ENCODE measurements around the gene VPS33A. TPM values are rescaled to one million over a fixed set of nuclear protein-coding genes. Genes with fewer than 3 reads are reported as not detected.
A peak's percentile ranks its signal among the peaks of the same experiment; 100 is the strongest.

Gene VPS33A
- total RNA-seq, 1 experiment from 2014 or later: 16.5 TPM

DNA sequence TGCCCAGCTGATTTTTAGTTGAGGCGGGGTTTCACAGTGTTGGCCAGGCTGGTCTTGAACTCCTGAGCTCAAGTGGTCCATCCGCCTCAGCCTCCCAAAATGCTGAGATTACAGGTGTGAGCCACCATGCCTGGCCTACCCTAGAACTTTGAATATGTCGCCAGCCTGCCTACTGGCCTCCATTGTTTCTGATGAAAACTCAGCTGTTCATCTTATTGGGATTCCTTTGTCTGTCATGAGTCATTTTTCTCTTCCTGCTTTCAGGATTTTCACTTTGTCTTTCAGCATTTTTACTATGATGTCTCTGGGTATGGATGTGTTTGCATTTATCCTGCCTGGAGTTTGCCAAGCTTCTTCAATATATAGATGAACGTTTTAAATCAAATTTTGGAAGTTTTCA, 70.9 kb downstream of the VPS33A start:
- CTCF ChIA-PET: interaction anchor here (0.8 to 0.9 kb wide), 3 partner anchors 65 to 145 kb away, joined by 3 read pairs; no protein-coding TSS in a partner anchor
- H3K9me3 Mint-ChIP-seq (ENCODE audit: unreplicated experiment): peaks cover 7% of the 10 kb centered on the region
- POLR2A ChIA-PET: interaction anchor here (0.8 kb wide), 1 partner anchor 31 kb away, joined by 3 read pairs; the partner anchor contains the start of gene DIABLO
- no peak overlapping the region for H3K27ac Mint-ChIP-seq (ENCODE audit: low read depth, unreplicated experiment)
- no peak for DNase-seq (ENCODE audit: unreplicated experiment)
- no TSS peak for BruUV-seq (replicated peaks)
- H3K4me3 Mint-ChIP-seq (ENCODE audit: unreplicated experiment): no peak overlapping the region
- peaks cover 6% of the 10 kb centered on the region for H3K4me1 Mint-ChIP-seq (ENCODE audit: insufficient read depth, unreplicated experiment)
- H3K27me3 Mint-ChIP-seq (ENCODE audit: insufficient read depth, unreplicated experiment): no peaks in the 10 kb centered on the region
- TF ChIP-seq, protein P1, sequence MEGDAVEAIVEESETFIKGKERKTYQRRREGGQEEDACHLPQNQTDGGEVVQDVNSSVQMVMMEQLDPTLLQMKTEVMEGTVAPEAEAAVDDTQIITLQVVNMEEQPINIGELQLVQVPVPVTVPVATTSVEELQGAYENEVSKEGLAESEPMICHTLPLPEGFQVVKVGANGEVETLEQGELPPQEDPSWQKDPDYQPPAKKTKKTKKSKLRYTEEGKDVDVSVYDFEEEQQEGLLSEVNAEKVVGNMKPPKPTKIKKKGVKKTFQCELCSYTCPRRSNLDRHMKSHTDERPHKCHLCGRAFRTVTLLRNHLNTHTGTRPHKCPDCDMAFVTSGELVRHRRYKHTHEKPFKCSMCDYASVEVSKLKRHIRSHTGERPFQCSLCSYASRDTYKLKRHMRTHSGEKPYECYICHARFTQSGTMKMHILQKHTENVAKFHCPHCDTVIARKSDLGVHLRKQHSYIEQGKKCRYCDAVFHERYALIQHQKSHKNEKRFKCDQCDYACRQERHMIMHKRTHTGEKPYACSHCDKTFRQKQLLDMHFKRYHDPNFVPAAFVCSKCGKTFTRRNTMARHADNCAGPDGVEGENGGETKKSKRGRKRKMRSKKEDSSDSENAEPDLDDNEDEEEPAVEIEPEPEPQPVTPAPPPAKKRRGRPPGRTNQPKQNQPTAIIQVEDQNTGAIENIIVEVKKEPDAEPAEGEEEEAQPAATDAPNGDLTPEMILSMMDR (IDR thresholded peaks at IDR 0.05; ENCODE audit: unreplicated experiment): no peak
- intact Hi-C loops (cut with micrococcal nuclease): loop anchor here (10.0 kb wide), 1 partner anchor 401 kb away; the partner anchor contains the start of gene RHOF
- H3K36me3 Mint-ChIP-seq (ENCODE audit: insufficient read depth, unreplicated experiment): peaks cover 7% of the 10 kb centered on the region

- intact Hi-C loops (cut with micrococcal nuclease): loop anchor here (10.0 kb wide), 1 partner anchor 400 kb away; the partner anchor contains the start of gene RHOF
- H3K36me3 Mint-ChIP-seq (ENCODE audit: insufficient read depth, unreplicated experiment): peaks cover 7% of the 10 kb centered on the region
- no peak overlapping the region for H3K27ac Mint-ChIP-seq (ENCODE audit: low read depth, unreplicated experiment)
- DNase-seq (ENCODE audit: unreplicated experiment): no peak
- ChIA-PET CTCF (interaction anchor here (0.5 to 0.8 kb wide), 3 partner anchors 37 to 114 kb away, joined by 3 to 4 read pairs (median 3); no protein-coding TSS in a partner anchor), POLR2A (interaction anchor here (0.5 to 1.5 kb wide), 3 partner anchors 8 to 31 kb away, joined by 3 to 5 read pairs (median 3); partner anchors contain the start of genes B3GNT4 and DIABLO)
- peaks cover 7% of the 10 kb centered on the region for H3K9me3 Mint-ChIP-seq (ENCODE audit: unreplicated experiment)
- TF ChIP-seq, protein P1 (IDR thresholded peaks at IDR 0.05; ENCODE audit: unreplicated experiment): no peak
- no TSS peak for BruUV-seq (replicated peaks)
- no peak overlapping the region for H3K4me3 Mint-ChIP-seq (ENCODE audit: unreplicated experiment)
- H3K4me1 Mint-ChIP-seq (ENCODE audit: insufficient read depth, unreplicated experiment): peaks cover 6% of the 10 kb centered on the region
- H3K27me3 Mint-ChIP-seq (ENCODE audit: insufficient read depth, unreplicated experiment): no peaks in the 10 kb centered on the region
Observed at GRCh38 chr12:122194804-122195203, 71.5 kb downstream of the VPS33A start.

DNA sequence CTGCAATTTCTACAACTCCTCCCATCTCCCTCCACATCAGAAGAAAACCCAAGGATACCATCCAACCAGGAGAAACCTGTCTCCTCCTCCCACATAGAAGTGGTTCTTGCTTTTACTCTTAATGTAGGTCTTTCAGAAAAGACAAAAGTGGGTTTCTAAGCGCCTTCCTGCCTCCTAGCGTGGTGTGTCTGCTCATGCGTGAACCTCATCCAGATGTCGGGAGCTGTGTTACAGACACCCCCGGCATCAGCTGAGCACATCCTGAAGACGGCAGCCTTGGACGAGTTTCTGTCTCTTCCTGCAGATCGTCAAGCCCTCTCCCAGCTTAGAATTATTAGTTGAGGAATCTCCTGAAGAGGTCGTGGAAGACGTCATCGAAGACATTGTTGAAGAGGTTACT, 73.9 kb downstream of the VPS33A start:
- Mint-ChIP-seq H3K27me3 (ENCODE audit: insufficient read depth, unreplicated experiment) (no peaks in the 10 kb centered on the region), H3K27ac (ENCODE audit: low read depth, unreplicated experiment) (no peak overlapping the region), H3K9me3 (ENCODE audit: unreplicated experiment) (peaks cover 7% of the 10 kb centered on the region), H3K4me3 (ENCODE audit: unreplicated experiment) (no peak overlapping the region), H3K4me1 (ENCODE audit: insufficient read depth, unreplicated experiment) (peaks cover 3% of the 10 kb centered on the region), H3K36me3 (ENCODE audit: insufficient read depth, unreplicated experiment) (peaks cover 7% of the 10 kb centered on the region)
- ChIA-PET POLR2A (no interaction called here), CTCF (interaction anchor here (0.6 to 2.4 kb wide), 6 partner anchors 35 to 1009 kb away, joined by 3 to 15 read pairs (median 4); no protein-coding TSS in a partner anchor)
- intact Hi-C loops (cut with micrococcal nuclease): loop anchor here (10.0 kb wide), 1 partner anchor 398 kb away; the partner anchor contains the start of gene RHOF
- no peak for DNase-seq (ENCODE audit: unreplicated experiment)
- no TSS peak for BruUV-seq (replicated peaks)
- TF ChIP-seq, protein P1 (IDR thresholded peaks at IDR 0.05; ENCODE audit: unreplicated experiment): no peak

DNA sequence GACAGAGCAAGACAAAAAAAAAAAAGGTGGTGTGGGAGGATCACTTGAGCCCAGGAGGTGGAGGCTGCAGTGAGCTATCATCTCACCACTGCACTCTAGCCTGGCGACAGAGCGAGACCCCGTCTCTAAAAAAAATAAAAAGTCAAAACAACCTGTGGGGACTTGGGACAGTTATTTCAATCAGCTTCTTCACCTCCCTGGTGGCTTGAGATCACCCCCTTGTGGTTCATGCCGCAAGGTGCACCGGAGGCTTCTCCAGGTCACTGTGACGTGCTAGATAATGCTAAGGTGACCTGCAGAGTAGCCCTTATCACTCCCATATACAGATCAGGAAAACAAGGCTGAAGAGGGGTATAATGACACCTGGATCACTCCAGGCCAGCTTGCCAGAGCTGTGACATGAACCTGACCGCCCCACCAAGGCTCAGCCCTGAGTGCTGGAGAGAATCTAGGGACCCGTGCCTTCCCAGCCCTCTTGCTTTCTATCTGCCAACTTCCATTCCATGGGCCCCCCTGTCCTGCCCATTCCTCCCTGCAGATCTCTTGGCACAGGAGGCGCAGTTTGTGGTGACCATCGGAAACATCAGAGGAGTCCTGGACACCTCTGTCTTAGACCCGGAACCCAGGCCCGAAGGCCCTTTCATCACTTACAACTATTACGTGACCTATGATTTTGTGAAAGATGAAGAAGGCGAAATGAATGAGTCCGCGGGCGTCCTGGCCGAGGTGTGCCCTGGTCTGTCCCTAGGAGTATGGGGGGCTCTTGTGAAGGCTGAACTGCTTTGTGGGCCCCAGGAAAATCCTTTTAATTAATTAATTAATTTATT, 75.2 kb downstream of the VPS33A start:
- TF ChIP-seq, protein P1 (IDR thresholded peaks at IDR 0.05; ENCODE audit: unreplicated experiment): peak; percentile 83
- intact Hi-C loops (cut with micrococcal nuclease): loop anchor here (1.0 to 10.0 kb wide), 3 partner anchors 60 to 396 kb away; partner anchors contain the start of gene RHOF
- H3K27ac Mint-ChIP-seq (ENCODE audit: low read depth, unreplicated experiment): no peak overlapping the region
- ChIA-PET CTCF (interaction anchor here (0.5 to 2.6 kb wide), 19 partner anchors 9 to 640 kb away, joined by 3 to 16 read pairs (median 3); partner anchors contain the start of genes B3GNT4 and LRRC43), POLR2A (interaction anchor here (0.6 to 1.0 kb wide), 4 partner anchors 35 to 167 kb away, joined by 3 to 4 read pairs (median 3); partner anchors contain the start of gene DIABLO)
- DNase-seq (ENCODE audit: unreplicated experiment): peak; percentile 67
- no TSS peak for BruUV-seq (replicated peaks)
- H3K4me1 Mint-ChIP-seq (ENCODE audit: insufficient read depth, unreplicated experiment): no peaks in the 10 kb centered on the region
- peaks cover 7% of the 10 kb centered on the region for H3K36me3 Mint-ChIP-seq (ENCODE audit: insufficient read depth, unreplicated experiment)
- peaks cover 7% of the 10 kb centered on the region for H3K9me3 Mint-ChIP-seq (ENCODE audit: unreplicated experiment)
- no peak overlapping the region for H3K4me3 Mint-ChIP-seq (ENCODE audit: unreplicated experiment)
- no peaks in the 10 kb centered on the region for H3K27me3 Mint-ChIP-seq (ENCODE audit: insufficient read depth, unreplicated experiment)

All from MCF 10A (cell line).